Left lobe of liver (tissue), 2 donors: ENCODE results near the gene IPO4. TPM values are rescaled to one million over a fixed set of nuclear protein-coding genes. Genes with fewer than 3 reads are reported as not detected.
A peak's percentile ranks its signal among the peaks of the same experiment; 100 is the strongest.
"Not testable (repeated sequence)": the region's sequence is repeated elsewhere in the genome, so short reads cannot be mapped to it uniquely, and the experiment has no call there.

Source experiments
- ATAC-seq: fragments of 200-7000 bp; cut with Tn5 transposase; one replicate; pipeline ENCODE4 v1.9.1; 2020; ENCODE audit warnings: mild to moderate bottlenecking, moderate library complexity
- DNase-seq: peaks from one replicate; pipeline ENCODE4 v3.0.0-alpha.2; 2020; ENCODE audit warnings: low spot score
- total RNA-seq: library from RNA; stranded (reverse); gene quantifications from one replicate; pipeline ENCODE4 v1.2.1, GENCODE V29; 2021
- donor health status: DM: no; HTN: no; CAD: no; lungs with moderate emphysema.
- donor health status: DM: no; HTN: yes; CAD: no.

The IPO4 gene, protein sequence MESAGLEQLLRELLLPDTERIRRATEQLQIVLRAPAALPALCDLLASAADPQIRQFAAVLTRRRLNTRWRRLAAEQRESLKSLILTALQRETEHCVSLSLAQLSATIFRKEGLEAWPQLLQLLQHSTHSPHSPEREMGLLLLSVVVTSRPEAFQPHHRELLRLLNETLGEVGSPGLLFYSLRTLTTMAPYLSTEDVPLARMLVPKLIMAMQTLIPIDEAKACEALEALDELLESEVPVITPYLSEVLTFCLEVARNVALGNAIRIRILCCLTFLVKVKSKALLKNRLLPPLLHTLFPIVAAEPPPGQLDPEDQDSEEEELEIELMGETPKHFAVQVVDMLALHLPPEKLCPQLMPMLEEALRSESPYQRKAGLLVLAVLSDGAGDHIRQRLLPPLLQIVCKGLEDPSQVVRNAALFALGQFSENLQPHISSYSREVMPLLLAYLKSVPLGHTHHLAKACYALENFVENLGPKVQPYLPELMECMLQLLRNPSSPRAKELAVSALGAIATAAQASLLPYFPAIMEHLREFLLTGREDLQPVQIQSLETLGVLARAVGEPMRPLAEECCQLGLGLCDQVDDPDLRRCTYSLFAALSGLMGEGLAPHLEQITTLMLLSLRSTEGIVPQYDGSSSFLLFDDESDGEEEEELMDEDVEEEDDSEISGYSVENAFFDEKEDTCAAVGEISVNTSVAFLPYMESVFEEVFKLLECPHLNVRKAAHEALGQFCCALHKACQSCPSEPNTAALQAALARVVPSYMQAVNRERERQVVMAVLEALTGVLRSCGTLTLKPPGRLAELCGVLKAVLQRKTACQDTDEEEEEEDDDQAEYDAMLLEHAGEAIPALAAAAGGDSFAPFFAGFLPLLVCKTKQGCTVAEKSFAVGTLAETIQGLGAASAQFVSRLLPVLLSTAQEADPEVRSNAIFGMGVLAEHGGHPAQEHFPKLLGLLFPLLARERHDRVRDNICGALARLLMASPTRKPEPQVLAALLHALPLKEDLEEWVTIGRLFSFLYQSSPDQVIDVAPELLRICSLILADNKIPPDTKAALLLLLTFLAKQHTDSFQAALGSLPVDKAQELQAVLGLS
- 20.2 TPM for total RNA-seq

DNA sequence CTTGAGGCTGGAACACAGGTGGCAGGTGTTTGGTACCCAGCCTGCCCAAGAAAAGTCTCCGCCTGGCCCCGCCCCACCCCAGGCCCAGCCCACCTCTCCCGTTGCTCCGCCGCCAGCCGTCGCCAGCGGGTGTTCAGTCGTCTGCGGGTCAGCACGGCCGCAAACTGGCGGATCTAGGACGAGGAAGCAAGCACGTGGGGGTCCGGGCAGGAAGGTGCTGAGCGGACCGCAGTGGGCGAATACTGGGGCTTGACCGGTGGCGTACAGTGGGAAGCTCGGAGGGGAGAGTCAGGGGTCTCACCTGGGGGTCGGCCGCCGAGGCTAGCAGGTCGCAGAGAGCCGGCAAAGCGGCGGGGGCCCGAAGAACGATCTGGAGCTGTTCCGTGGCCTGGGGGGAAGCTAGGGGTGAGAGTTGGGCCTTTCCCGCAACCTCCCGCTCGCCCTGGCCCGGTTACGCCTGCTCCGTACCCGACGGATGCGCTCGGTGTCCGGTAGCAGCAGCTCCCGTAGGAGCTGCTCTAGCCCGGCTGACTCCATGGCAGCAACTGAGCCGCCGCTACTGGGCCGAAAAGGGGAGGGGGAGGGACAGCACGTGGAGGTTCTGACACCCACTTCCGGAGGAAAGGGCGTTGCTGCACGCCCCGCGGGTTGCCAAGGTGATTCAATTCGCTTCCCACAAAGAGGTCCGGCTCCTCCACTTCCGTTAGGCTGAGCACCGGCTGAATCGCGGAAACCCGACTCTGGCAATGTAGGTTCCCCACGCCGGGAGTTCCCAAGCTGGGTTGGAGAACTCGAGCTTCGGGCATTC lies at the start of gene IPO4:
TSS of gene IPO4 (minus strand) at position 566 of the 808 bp plus-strand sequence. CDS start at position 537, 29 bp downstream.
- DNase-seq (peak; percentile 96), ATAC-seq (peak; percentile 95)

DNA sequence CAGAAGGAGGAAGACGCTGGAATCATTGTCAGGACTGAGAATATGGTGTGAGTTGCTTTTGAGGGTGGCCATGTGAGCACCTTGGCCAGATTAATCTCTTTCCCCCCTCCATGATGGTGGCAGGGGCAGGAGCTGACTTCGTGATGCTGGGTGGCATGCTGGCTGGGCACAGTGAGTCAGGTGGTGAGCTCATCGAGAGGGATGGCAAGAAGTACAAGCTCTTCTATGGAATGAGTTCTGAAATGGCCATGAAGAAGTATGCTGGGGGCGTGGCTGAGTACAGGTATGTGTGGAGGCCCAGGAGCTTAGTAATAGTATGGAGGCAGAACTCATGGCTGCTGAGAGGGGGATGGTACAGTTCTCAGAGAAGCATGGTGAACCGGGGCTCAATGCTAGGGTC lies 49.5 kb upstream of the IPO4 start:
- peak; percentile 40 for DNase-seq
- ATAC-seq = no peak

DNA sequence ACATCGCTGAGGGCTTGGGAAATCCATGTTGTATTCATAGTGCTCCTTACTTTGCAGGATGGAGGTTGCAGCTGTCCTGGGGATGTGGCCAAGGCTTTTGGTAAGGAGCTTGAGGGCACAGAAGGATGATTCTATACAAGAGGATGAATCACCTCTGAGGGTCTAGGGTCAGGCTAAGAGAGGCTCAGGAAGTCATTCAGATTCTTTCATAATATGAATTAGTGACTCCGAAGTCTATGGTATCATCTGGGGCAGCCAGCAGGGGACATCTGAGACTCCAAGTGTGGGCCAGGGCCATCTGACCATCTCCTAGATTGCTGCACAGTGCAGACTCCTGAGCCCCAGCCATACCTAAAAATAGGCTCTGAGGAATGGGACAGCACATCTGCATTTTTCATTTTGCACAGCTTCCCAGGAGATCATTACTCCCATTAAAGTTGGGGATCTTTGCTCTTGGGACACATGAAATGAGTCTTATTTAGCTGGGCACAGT lies 48.9 kb upstream of the IPO4 start:
- no peak for DNase-seq

DNA sequence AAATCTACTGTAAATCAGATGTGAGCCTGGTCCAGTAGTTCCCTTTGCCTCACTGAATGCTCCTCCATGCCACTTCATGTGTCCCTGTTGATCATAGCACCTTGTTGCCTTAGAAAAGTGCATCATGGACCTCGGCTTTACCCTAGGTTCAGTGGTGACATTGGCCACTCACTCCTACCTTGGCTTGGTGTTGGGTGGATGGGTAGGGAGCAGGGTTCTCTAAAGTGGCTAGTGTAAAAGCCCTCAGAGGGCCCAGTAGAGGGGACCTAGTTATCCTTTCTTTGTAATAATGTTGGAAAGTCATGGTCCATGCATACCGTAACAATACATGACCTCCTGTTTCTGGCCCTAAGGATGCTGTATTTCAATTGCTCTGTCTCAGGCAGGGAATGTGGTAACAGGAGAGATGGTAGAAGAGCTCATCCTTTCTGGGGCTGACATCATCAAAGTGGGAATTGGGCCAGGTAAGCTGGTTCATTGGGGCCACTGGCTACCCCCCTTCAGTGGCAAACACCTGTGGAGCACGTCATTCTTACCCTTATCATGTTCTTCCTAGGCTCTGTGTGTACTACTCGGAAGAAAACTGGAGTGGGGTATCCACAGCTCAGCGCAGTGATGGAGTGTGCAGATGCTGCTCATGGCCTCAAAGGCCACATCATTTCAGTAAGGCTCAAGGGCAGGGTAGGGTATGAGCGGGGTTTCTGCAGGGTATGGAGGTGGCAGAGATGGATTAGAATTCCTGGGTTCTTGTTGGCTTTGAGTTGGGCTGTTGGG lies 48.3 kb upstream of the IPO4 start:
- ATAC-seq (no peak), DNase-seq (peak; percentile 31)

More for the DNA sequence above, 48.9 kb upstream of the IPO4 start:
- ATAC-seq = no peak

DNA sequence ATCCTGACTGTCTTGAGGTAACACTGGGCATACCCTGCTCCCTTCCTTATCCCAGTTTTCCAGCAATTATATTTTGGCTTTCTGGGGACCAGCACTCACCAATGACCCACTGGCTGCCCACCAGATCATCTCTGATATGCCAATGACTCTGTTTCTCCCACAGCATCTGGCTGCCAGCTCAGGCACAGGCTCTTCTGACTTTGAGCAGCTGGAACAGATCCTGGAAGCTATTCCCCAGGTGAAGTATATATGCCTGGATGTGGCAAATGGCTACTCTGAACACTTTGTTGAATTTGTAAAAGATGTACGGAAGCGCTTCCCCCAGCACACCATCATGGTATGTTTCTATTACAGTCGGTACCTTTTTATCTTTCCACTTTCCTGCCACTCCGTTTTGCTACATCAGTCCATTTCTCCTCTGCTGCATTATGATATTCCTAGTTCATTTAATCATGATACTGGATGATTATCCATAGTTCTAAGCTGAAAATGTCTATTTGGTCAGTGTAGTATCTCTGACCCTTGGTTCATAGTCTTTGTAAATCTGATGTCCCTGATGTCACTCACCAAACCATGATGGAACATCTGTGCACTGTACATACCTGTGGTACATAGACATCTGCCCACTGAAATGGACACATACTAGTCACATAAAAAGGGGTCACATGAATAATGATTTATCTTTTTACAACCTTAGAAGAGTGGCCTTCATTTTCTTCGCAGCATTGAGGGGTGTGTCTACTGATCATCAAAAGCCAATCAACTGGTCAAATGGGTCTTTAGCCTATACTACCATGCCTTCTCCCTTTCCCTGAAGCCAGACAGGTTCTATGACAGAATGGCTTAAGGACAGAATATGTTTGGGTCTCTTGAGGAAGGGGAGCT lies 47.4 kb upstream of the IPO4 start:
- no peak for ATAC-seq
- peak; percentile 33 for DNase-seq

DNA sequence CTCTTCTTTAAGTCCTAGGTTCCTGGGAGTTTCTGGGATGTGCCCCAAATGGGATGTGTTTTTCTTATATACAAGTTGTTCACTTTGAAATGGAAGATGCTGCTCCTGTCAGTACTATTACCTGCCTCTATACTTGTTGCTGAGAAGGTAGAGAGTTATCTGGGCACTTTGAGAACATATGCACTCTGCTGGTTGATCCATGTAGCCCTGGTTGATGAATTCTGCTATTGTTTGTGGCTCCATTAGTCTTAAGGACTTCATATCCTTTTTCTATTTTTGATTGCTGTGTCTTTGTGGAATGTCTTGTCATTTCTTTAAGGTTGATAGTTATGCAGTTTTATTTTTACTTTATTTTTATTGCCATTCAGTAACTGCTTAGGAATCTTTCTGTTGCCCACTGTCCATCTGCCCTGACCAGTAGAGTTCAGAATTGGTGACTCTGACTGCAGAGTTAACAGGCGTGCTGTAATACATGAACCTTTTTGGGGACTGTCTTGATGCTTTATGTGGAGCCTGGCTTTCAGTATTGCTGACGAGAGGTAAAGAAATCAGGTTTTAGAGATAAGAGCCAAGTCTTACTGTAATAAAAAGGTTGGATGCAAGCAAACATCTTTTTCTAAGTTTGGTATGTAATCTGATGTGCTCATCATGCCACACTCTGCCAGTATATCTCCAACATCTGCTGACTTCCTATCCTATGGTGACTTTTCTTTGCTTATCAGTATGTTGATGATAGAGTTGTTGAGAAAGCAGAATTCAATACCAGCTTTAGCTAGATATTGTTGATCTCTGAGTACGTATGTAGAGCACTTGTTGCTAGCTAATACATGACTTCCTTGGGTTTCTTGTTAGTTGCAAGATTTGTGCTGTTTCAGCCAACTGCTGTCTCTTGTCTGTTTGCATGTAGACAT lies 45.7 kb upstream of the IPO4 start:
- DNase-seq (no peak), ATAC-seq (no peak)

DNA sequence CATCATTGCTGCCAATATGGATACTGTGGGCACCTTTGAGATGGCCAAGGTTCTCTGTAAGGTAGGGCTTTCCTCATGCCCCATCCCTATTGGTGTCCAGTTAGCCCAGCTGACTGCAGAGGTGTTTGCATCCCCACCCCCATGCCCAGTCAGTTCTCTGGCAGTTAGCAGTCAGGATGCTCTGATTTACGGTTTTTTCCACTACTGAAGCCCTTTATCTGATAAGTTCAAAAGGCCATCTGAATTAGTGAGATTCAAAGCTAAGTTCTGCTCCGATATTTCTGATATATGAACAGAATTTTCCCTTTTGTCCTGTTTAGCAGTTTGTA lies 44.9 kb upstream of the IPO4 start:
- ATAC-seq (no peak), DNase-seq (peak; percentile 37)

DNA sequence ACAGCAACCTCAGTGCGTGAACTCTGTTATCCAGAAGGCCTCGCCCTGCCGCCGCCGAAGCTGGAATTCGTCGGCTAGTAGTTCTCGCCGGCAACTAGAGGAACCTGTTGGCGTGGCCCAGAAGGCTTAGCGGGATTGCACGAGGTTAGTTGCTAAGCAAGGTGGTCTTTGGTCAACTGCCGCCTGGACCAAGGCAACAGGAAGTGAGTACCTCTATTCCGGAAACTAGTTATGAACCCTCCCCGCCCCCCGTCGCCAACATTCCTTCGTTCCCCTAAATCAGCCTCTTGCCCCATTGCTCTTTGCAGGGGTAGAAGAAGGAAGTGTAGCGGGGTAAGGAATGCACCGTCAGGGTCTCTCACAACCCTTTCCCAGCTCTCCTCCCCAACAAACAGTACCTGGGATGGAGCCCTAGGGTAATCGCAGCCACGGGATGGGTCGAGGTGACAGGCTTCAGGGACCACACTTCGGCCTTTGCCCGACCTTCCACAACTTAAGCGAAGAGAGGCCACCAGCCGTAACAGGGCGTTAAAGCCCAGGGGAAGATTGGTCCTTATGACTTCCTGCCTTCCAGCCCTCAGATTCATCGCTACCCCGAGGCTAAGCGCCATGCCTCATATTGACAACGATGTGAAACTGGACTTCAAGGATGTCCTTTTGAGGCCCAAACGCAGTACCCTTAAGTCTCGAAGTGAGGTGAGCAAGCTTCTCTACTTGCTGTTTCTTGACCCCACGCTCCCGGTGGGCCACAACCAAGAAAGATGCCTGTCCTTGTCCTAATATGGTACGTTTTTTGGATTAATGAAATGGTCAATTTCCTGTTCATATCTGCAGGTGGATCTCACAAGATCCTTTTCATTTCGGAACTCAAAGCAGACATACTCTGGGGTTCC lies 44.3 kb upstream of the IPO4 start, which contains the start of gene GMPR2:
TSS of gene GMPR2 (plus strand) at position 285 of the 893 bp plus-strand sequence. CDS start at position 610, 325 bp downstream.
- DNase-seq = no peak
- peak; percentile 72 for ATAC-seq

DNA sequence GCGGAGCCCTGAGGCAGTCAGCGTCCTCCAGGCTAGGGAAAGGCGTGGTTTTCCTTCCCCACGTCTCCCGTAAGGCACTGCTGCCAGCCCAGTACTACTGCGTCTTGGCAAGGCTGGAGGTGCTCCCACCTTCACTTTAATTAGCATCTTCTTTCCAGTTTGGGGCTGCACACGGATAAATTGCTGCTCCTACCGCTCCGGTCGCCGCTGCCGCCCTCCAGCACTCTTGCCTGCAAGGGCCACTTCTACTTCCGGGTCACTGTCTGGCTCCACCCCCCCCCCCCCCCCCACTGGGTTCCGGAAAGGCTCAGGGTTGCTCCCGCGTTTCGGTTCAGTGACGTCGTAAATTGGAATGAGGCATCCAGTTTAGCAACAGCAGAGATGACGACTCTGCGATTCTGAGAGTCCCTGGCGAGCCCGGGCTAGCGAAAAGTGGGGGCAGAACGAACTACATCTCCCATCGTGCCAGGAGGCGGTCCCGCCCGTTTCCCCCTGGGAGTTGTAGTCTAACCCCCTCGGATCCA lies 43.6 kb upstream of the IPO4 start, which contains the start of gene NEDD8:
TSS of gene NEDD8 (minus strand) at position 247 of the 524 bp plus-strand sequence. CDS start at position 147, 100 bp downstream.
- peak; percentile 91 for ATAC-seq
- DNase-seq = peak; percentile 91

DNA sequence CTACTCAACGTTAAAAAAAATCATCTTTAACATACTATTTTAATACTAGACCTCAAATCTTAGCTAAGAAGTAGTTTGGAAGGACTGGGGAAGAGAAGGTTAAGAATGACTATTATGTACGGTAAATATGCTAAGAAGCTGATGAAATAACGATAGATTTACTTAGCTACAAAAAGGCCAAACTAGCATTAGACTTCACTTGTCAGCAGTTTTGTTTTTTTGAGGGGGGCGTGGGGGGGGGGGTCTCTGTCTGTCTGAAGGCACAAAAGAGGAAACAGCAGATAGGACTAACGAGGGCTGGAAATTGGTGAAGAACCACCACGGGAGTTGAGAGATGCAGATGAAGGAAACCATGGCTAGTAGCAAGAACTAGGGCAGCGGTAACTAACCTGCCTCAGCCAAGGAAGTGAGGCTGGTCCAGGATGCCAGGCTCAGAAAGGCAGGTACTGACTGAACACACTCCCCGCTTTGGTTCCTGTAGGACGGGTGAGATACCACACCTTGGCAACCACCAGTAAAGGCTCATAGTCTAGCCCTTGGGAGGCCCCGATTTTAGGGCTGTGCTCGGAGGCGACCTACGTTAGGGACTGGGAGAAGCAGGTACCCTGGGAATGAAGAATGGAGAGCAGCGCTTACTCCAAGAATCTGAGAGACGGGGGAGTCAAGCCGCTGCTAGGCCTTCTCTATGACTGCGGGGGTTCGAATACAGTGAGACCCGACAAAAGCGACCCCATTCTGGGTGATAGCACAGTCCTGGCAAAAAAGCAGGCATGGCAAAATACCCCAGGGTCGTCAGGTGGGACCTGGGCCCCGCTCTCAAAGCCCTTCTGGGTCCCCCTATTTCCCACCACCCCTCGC lies 42.9 kb upstream of the IPO4 start:
- no peak for DNase-seq
- no peak for ATAC-seq

DNA sequence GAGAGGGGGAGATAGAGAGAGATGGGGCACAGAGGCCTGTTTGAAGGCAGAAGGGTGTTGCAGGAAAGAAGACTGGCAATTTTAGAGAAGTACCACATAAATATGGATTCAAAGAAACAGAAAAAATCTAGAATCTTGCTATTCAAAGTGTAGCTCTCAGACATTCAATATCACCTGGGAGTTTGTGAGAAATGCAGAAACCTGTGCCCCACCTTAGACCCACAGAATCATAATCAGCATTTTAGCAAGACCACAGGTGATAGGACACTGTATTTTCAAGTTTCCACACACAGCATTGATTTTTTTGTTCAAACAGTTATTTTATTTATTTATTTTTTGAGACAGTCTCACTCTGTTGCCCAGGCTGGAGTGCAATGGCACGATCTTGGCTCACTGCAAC lies 40.3 kb upstream of the IPO4 start:
- ATAC-seq (no peak), DNase-seq (no peak)

DNA sequence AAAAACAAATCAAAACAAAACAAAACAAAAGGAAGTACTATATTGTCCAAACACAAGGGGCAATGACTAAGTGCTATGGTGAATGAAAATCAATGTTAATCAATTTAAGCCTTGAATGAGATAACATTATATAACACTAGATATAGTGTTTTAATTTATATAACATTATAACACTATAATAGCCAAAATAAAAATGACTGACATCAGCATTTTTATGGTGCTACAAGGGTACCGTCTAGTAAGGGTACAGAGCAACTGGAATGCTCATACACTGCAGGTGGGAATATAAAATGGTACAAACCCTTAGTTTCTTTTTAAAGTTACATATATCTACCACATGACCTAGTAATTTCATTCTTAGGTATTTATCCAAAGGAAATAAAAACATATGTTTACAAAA lies 37.9 kb upstream of the IPO4 start:
- ATAC-seq = no peak

DNA sequence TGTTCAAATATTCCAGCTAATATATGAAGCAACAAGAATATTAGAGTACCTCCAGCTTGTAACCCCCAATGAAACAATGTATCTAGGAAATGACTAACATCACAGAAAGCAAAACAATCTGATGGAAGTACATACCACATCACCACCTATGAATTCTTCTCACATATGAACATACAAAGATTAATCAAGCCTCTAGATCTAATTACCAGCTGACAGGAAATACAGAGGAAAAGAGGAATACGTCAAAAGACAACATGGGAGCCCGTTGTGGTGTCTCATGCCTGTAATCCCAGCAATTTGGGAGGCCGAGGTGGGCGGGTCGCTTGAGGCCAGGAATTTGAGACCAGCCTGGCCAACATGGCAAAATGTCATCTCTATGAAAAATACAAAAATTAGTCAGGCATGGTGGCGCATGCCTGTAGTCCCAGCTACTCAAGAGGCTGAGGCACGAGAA lies 36.0 kb upstream of the IPO4 start:
- DNase-seq = peak; percentile 1
- no peak for ATAC-seq

More for the DNA sequence above, 37.9 kb upstream of the IPO4 start:
- DNase-seq = no peak

DNA sequence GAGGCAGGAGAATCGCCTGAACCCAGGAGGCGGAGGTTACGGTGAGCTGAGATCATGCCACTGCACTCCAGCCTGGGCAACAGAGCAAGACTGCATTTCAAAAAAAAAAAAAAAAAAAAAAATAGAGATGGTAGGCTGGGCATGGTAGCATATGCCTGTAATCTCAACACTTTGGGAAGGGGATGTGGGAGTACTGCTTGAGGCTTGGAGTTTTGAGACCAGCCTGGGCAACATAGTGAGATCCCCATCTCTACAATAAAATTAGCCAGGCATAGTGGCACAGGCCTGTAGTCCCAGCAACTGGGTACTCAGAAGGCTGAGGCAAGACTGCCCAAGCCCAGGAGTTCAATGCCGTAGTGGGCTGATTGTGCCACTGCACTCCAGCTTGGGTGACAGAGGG lies 34.4 kb upstream of the IPO4 start:
- not testable (repeated sequence) for ATAC-seq
- peak; percentile 8 for DNase-seq

DNA sequence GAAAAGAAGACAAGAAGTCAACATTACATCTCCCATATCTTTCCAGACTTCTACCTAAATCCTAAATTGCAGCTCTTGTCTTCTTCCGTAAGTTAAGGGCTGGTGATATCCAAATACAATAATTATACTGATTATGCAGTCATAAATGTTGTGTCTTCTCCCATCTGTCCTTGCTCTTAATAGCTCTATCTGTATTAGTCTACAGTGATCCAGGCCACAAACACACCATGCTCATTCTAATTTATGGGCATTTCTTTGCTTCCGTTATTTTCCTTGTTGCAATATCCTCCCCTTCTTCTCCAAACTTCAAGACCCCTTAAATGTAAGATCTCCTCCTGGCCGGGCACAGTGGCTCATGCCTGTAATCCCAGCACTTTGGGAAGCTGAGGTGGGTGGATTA lies 30.9 kb upstream of the IPO4 start:
- no peak for ATAC-seq
- DNase-seq = peak; percentile 14
